Measurements from ENCODE around the gene DAO. TPM values are rescaled to one million over a fixed set of nuclear protein-coding genes. Genes with fewer than 3 reads are reported as not detected.

DAO gene
- total RNA-seq, 1 donor from 2014 or later = 65.3 TPM

- DNase-seq (ENCODE audit: low spot score) (no peak), ATAC-seq (no peak)
Measured at GRCh38 chr12:108916336-108916735, 36.4 kb downstream of the DAO start.

- no peak for ATAC-seq
- no peak for DNase-seq (ENCODE audit: low spot score)
Measured at GRCh38 chr12:108918206-108918605, 38.3 kb downstream of the DAO start.

GRCh38 chr12:108918960-108919642, 39.2 kb downstream of the DAO start:
- ATAC-seq (no peak), DNase-seq (ENCODE audit: low spot score) (no peak)

- ATAC-seq (peak; percentile 74), DNase-seq (ENCODE audit: low spot score) (no peak)
Measured at GRCh38 chr12:108921946-108922345, 42.1 kb downstream of the DAO start.

GRCh38 chr12:108922918-108923317, 43.0 kb downstream of the DAO start:
- ATAC-seq (no peak), DNase-seq (ENCODE audit: low spot score) (no peak)

- no peak for ATAC-seq
Measured at GRCh38 chr12:108928695-108929094, 48.8 kb downstream of the DAO start.

GRCh38 chr12:108930155-108930554, 50.3 kb downstream of the DAO start:
- DNase-seq (ENCODE audit: low spot score) (no peak), ATAC-seq (peak; percentile 85)

More at GRCh38 chr12:108928695-108929094, 48.8 kb downstream of the DAO start:
- no peak for DNase-seq (ENCODE audit: low spot score)

- ATAC-seq (no peak), DNase-seq (ENCODE audit: low spot score) (no peak)
Measured at GRCh38 chr12:108930756-108931155, 50.9 kb downstream of the DAO start.

GRCh38 chr12:108933949-108934348, 54.1 kb downstream of the DAO start:
- no peak for ATAC-seq
- no peak for DNase-seq (ENCODE audit: low spot score)

- DNase-seq (ENCODE audit: low spot score) (no peak), ATAC-seq (no peak)
Measured at GRCh38 chr12:108935159-108935763, 55.4 kb downstream of the DAO start.

- no peak for DNase-seq (ENCODE audit: low spot score)
- ATAC-seq = no peak
Measured at GRCh38 chr12:108938247-108938924, 58.5 kb downstream of the DAO start.

- DNase-seq (ENCODE audit: low spot score) = no peak
- peak; percentile 97 for ATAC-seq
Measured at GRCh38 chr12:108939594-108939993, 59.7 kb downstream of the DAO start.

- no peak for DNase-seq (ENCODE audit: low spot score)
- ATAC-seq = no peak
Measured at GRCh38 chr12:108940138-108940537, 60.2 kb downstream of the DAO start.

GRCh38 chr12:108947097-108947496, 67.2 kb downstream of the DAO start:
- no peak for ATAC-seq

GRCh38 chr12:108948367-108948766, 68.5 kb downstream of the DAO start:
- DNase-seq (ENCODE audit: low spot score) = no peak
- ATAC-seq = no peak

More at GRCh38 chr12:108947097-108947496, 67.2 kb downstream of the DAO start:
- DNase-seq (ENCODE audit: low spot score) = no peak

- no peak for DNase-seq (ENCODE audit: low spot score)
- no peak for ATAC-seq
Measured at GRCh38 chr12:108949976-108950375, 70.1 kb downstream of the DAO start.

Other genes with a start within 250 kb of the DAO start
- 2.4 TPM for gene SELPLG, start 246.2 kb upstream of the DAO start, total RNA-seq
- gene CORO1C, start 148.6 kb upstream of the DAO start, total RNA-seq = 39.2 TPM
- gene SSH1, start 22.5 kb upstream of the DAO start, total RNA-seq = 18.9 TPM
- gene SVOP, start 141.0 kb downstream of the DAO start, total RNA-seq = not detected
- 12.3 TPM for gene USP30, start 172.5 kb downstream of the DAO start, total RNA-seq
- gene ALKBH2, start 213.4 kb downstream of the DAO start, total RNA-seq = 11.5 TPM
- 17.2 TPM for gene UNG, start 217.5 kb downstream of the DAO start, total RNA-seq
- gene ACACB, start 236.5 kb downstream of the DAO start, total RNA-seq = 232 TPM